Lower lobe of right lung (tissue), 2 donors: ENCODE measurements around the gene PPP1R3A. TPM values are rescaled to one million over a fixed set of nuclear protein-coding genes. Genes with fewer than 3 reads are reported as not detected.
"Not testable (repeated sequence)": the region's sequence is repeated elsewhere in the genome, so short reads cannot be mapped to it uniquely, and the experiment has no call there.

Experiments used
- ATAC-seq, 2 donors: fragments of 200-7000 bp; cut with Tn5 transposase; one replicate each; pipeline ENCODE4 v1.9.1; 2020 to 2022; ENCODE audit warnings: mild to moderate bottlenecking in 2 of 2, moderate library complexity in 2 of 2
- DNase-seq: peaks from one replicate; pipeline ENCODE4 v3.0.0-alpha.2; 2020
- H3K27ac ChIP-seq: fragments of 200-600 bp; one replicate; pipeline ENCODE4 v1.8.0; 2022
- H3K27me3 ChIP-seq: fragments of 200-600 bp; one replicate; pipeline ENCODE4 v1.8.0; 2022; ENCODE audit warnings: low read depth
- H3K36me3 ChIP-seq: fragments of 200-600 bp; one replicate; pipeline ENCODE4 v1.8.0; 2022; ENCODE audit warnings: mild to moderate bottlenecking
- H3K4me1 ChIP-seq: fragments of 200-600 bp; one replicate; pipeline ENCODE4 v1.8.0; 2022
- H3K4me3 ChIP-seq: fragments of 200-600 bp; one replicate; pipeline ENCODE4 v1.8.0; 2022; ENCODE audit warnings: mild to moderate bottlenecking
- H3K9me3 ChIP-seq: fragments of 200-600 bp; one replicate; pipeline ENCODE4 v1.8.0; 2022
- intact Hi-C: fragments of 100-400 bp; cut with DNase I; formaldehyde crosslinking; loops from one replicate; pipeline ENCODE4 v1.11.0; 2022
- total RNA-seq: library from RNA; stranded (reverse); fragmentation: NEBNext Ultra II Directional; extraction: Animal tissue kit (Norgen Biotek cat#: 25700); gene quantifications from one replicate; pipeline ENCODE4 v1.2.1, GENCODE V29; 2021
- TF ChIP-seq, protein P1 (sequence below): fragments of 200-600 bp; IDR thresholded peaks from one replicate; pipeline ENCODE4 v1.8.0; 2022; ENCODE audit warnings: antibody characterized with exemption, mild to moderate bottlenecking
- donor health status: DM: no; HTN: yes; CAD: no; lungs with severe emphysema.

The PPP1R3A gene
- total RNA-seq, 1 donor from 2014 or later = 0.24 TPM

GRCh38 chr7:113945018-113945938 is 26.5 kb upstream of the PPP1R3A start:
- Histone ChIP-seq H3K4me3 (no peak overlapping the region), H3K4me1 (no peaks in the 10 kb centered on the region), H3K9me3 (no peaks in the 10 kb centered on the region), H3K36me3 (no peaks in the 10 kb centered on the region), H3K27me3 (no peaks in the 10 kb centered on the region), H3K27ac (no peak overlapping the region)
- DNase-seq (no peak), ATAC-seq (peak in 1 of 2 donors; percentile 17)
- TF ChIP-seq, protein P1, sequence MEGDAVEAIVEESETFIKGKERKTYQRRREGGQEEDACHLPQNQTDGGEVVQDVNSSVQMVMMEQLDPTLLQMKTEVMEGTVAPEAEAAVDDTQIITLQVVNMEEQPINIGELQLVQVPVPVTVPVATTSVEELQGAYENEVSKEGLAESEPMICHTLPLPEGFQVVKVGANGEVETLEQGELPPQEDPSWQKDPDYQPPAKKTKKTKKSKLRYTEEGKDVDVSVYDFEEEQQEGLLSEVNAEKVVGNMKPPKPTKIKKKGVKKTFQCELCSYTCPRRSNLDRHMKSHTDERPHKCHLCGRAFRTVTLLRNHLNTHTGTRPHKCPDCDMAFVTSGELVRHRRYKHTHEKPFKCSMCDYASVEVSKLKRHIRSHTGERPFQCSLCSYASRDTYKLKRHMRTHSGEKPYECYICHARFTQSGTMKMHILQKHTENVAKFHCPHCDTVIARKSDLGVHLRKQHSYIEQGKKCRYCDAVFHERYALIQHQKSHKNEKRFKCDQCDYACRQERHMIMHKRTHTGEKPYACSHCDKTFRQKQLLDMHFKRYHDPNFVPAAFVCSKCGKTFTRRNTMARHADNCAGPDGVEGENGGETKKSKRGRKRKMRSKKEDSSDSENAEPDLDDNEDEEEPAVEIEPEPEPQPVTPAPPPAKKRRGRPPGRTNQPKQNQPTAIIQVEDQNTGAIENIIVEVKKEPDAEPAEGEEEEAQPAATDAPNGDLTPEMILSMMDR = no peak
- intact Hi-C loops = no loop called here

GRCh38 chr7:113936982-113937381 is 18.2 kb upstream of the PPP1R3A start:
- no peak overlapping the region for H3K4me3 ChIP-seq
- no peaks in the 10 kb centered on the region for H3K4me1 ChIP-seq
- H3K36me3 ChIP-seq = no peaks in the 10 kb centered on the region
- intact Hi-C loops = no loop called here
- no peaks in the 10 kb centered on the region for H3K27me3 ChIP-seq
- ATAC-seq = peak in 1 of 2 donors; percentile 41
- TF ChIP-seq, protein P1 = no peak
- no peaks in the 10 kb centered on the region for H3K9me3 ChIP-seq
- DNase-seq = no peak
- H3K27ac ChIP-seq = no peak overlapping the region

GRCh38 chr7:113936535-113936934 is 17.7 kb upstream of the PPP1R3A start:
- DNase-seq = no peak
- Histone ChIP-seq H3K27me3 (no peaks in the 10 kb centered on the region), H3K9me3 (no peaks in the 10 kb centered on the region), H3K36me3 (no peaks in the 10 kb centered on the region), H3K4me1 (no peaks in the 10 kb centered on the region), H3K4me3 (no peak overlapping the region), H3K27ac (no peak overlapping the region)
- ATAC-seq = peak; percentile 11 to 25
- intact Hi-C loops = no loop called here
- TF ChIP-seq, protein P1 = no peak

GRCh38 chr7:113929389-113929788 is 10.6 kb upstream of the PPP1R3A start:
- H3K4me3 ChIP-seq = not testable (repeated sequence)

DNA sequence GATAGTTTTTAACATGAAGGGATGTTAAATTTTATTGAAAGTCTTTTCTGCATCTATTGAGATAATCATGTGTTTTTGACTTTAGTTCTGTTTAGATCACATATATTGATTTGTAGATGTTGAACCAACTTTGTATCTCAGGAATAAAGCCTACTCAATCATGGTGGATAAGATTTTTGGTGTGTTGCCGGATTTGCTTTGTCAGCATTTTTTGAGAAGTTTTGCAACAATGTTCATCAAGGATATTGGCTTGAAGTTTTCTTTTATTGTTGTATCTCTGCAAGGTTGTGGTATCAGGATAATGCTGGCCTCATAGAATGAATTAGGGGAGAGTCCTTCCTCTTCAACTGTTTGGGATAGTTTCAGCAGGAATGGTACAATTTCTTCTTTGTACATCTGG is 9.3 kb upstream of the PPP1R3A start:
- H3K4me1 ChIP-seq = no peaks in the 10 kb centered on the region
- no peaks in the 10 kb centered on the region for H3K27me3 ChIP-seq
- H3K27ac ChIP-seq = no peak overlapping the region
- H3K9me3 ChIP-seq = no peaks in the 10 kb centered on the region
- H3K36me3 ChIP-seq = no peaks in the 10 kb centered on the region
- ATAC-seq = no peak
- intact Hi-C loops = no loop called here
- H3K4me3 ChIP-seq = no peak overlapping the region
- TF ChIP-seq, protein P1 = no peak
- DNase-seq = no peak

More at GRCh38 chr7:113929389-113929788, 10.6 kb upstream of the PPP1R3A start:
- H3K9me3 ChIP-seq, H3K27me3 ChIP-seq, H3K4me1 ChIP-seq, intact Hi-C loops, H3K36me3 ChIP-seq, H3K27ac ChIP-seq, ATAC-seq, DNase-seq: not testable (repeated sequence)

GRCh38 chr7:113922049-113922448 is 3.2 kb upstream of the PPP1R3A start:
- ATAC-seq (no peak), DNase-seq (no peak)
- H3K9me3 ChIP-seq = no peaks in the 10 kb centered on the region
- intact Hi-C loops = no loop called here
- no peak overlapping the region for H3K27ac ChIP-seq
- H3K36me3 ChIP-seq = no peaks in the 10 kb centered on the region
- TF ChIP-seq, protein P1 = no peak
- no peak overlapping the region for H3K4me3 ChIP-seq
- H3K4me1 ChIP-seq = no peaks in the 10 kb centered on the region
- H3K27me3 ChIP-seq = no peaks in the 10 kb centered on the region
